WTC11 (cell line): ENCODE data around the gene ALOX15B.

Experiments
- NFE2L1 ChIP-seq: sonication (generic); formaldehyde crosslinking; IDR thresholded peaks from 2 replicates; pipeline ENCODE4 v1.8.1; 2023; ENCODE audit warnings: missing genetic modification reagents
- ZNF416 ChIP-seq: fragments of 250-450 bp; sonication (Bioruptor Pico); IDR thresholded peaks from 2 replicates; pipeline ENCODE4 v1.9.0; 2021; ENCODE audit warnings: mild to moderate bottlenecking, inconsistent platforms
- TF ChIP-seq, protein P1 (sequence below): sonication (generic); formaldehyde crosslinking; IDR thresholded peaks from 2 replicates; pipeline ENCODE4 v1.8.1; 2023; ENCODE audit warnings: mild to moderate bottlenecking, missing genetic modification reagents, moderate library complexity
- TF ChIP-seq, protein P2 (sequence below): fragments of 200-600 bp; IDR thresholded peaks from 2 replicates; pipeline ENCODE4 v1.8.0; 2022; ENCODE audit warnings: antibody characterized with exemption

DNA sequence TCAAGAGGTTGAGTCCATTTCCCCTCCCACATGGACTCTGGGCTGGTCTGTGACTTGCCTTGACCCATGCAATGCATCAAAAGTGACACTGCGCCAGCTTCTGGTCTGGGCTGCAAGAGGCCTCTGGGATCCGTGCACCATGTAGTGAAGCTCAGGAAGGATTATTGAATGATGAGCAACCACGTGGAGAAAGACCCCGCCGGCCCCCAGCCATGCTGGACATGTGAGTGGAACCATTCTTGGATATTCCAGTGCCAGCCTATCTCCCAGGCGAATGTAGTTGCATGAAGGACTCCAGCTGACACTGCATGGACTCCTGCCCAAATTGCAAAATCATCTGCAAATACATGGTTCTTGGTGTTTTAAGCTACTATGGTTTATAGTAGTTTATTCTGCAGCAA, 7.6 kb upstream of the ALOX15B start:
- TF ChIP-seq, protein P1, sequence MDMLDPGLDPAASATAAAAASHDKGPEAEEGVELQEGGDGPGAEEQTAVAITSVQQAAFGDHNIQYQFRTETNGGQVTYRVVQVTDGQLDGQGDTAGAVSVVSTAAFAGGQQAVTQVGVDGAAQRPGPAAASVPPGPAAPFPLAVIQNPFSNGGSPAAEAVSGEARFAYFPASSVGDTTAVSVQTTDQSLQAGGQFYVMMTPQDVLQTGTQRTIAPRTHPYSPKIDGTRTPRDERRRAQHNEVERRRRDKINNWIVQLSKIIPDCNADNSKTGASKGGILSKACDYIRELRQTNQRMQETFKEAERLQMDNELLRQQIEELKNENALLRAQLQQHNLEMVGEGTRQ (CRISPR knock-in tag): no peak
- TF ChIP-seq, protein P2, sequence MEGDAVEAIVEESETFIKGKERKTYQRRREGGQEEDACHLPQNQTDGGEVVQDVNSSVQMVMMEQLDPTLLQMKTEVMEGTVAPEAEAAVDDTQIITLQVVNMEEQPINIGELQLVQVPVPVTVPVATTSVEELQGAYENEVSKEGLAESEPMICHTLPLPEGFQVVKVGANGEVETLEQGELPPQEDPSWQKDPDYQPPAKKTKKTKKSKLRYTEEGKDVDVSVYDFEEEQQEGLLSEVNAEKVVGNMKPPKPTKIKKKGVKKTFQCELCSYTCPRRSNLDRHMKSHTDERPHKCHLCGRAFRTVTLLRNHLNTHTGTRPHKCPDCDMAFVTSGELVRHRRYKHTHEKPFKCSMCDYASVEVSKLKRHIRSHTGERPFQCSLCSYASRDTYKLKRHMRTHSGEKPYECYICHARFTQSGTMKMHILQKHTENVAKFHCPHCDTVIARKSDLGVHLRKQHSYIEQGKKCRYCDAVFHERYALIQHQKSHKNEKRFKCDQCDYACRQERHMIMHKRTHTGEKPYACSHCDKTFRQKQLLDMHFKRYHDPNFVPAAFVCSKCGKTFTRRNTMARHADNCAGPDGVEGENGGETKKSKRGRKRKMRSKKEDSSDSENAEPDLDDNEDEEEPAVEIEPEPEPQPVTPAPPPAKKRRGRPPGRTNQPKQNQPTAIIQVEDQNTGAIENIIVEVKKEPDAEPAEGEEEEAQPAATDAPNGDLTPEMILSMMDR: no peak
- no peak for TF ChIP-seq NFE2L1 (CRISPR knock-in tag)
- TF ChIP-seq ZNF416 (CRISPR knock-in tag): no peak
